Measurements from ENCODE around the gene HAPSTR1.
"Not testable (repeated sequence)": the region's sequence is repeated elsewhere in the genome, so short reads cannot be mapped to it uniquely, and the experiment has no call there.

The HAPSTR1 gene

GRCh38 chr16:9077091-9077809 lies 14.2 kb upstream of the HAPSTR1 start:
- no peak for DNase-seq (ENCODE audit: extremely low spot score)

GRCh38 chr16:9078467-9079429 lies 12.7 kb upstream of the HAPSTR1 start:
- CTCF ChIA-PET: interaction anchor here (1.6 to 3.8 kb wide), 2 partner anchors 8 to 142 kb away, joined by 4 to 12 read pairs; no protein-coding TSS in a partner anchor
- DNase-seq (ENCODE audit: extremely low spot score): peak; percentile 53
- POLR2A ChIA-PET: interaction anchor here (1.9 kb wide), 1 partner anchor 12 kb away, joined by 9 read pairs; the partner anchor contains the start of gene HAPSTR1

More at GRCh38 chr16:9077091-9077809, 14.2 kb upstream of the HAPSTR1 start:
- CTCF ChIA-PET: interaction anchor here (0.7 to 3.8 kb wide), 4 partner anchors 9 to 141 kb away, joined by 3 to 12 read pairs (median 4); partner anchors contain the start of gene HAPSTR1
- POLR2A ChIA-PET: no interaction called here
- TF ChIP-seq, protein P1, sequence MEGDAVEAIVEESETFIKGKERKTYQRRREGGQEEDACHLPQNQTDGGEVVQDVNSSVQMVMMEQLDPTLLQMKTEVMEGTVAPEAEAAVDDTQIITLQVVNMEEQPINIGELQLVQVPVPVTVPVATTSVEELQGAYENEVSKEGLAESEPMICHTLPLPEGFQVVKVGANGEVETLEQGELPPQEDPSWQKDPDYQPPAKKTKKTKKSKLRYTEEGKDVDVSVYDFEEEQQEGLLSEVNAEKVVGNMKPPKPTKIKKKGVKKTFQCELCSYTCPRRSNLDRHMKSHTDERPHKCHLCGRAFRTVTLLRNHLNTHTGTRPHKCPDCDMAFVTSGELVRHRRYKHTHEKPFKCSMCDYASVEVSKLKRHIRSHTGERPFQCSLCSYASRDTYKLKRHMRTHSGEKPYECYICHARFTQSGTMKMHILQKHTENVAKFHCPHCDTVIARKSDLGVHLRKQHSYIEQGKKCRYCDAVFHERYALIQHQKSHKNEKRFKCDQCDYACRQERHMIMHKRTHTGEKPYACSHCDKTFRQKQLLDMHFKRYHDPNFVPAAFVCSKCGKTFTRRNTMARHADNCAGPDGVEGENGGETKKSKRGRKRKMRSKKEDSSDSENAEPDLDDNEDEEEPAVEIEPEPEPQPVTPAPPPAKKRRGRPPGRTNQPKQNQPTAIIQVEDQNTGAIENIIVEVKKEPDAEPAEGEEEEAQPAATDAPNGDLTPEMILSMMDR (IDR thresholded peaks at IDR 0.05; ENCODE audit: control extremely low read depth, extremely low read depth, low read depth, missing control alignments): no peak

GRCh38 chr16:9079430-9079812 lies 12.0 kb upstream of the HAPSTR1 start:
- ChIA-PET CTCF (interaction anchor here (3.8 kb wide), 1 partner anchor 143 kb away, joined by 12 read pairs; no protein-coding TSS in a partner anchor), POLR2A (interaction anchor here (1.9 kb wide), 1 partner anchor 12 kb away, joined by 9 read pairs; the partner anchor contains the start of gene HAPSTR1)
- no peak for DNase-seq (ENCODE audit: extremely low spot score)
- TF ChIP-seq, protein P1 (IDR thresholded peaks at IDR 0.05; ENCODE audit: control extremely low read depth, extremely low read depth, low read depth, missing control alignments): no peak

- no peak for DNase-seq (ENCODE audit: extremely low spot score)
- ChIA-PET POLR2A (no interaction called here), CTCF (no interaction called here)
- TF ChIP-seq, protein P1 (IDR thresholded peaks at IDR 0.05; ENCODE audit: control extremely low read depth, extremely low read depth, low read depth, missing control alignments): no peak
Measured at GRCh38 chr16:9081158-9081557, 10.3 kb upstream of the HAPSTR1 start.

DNA sequence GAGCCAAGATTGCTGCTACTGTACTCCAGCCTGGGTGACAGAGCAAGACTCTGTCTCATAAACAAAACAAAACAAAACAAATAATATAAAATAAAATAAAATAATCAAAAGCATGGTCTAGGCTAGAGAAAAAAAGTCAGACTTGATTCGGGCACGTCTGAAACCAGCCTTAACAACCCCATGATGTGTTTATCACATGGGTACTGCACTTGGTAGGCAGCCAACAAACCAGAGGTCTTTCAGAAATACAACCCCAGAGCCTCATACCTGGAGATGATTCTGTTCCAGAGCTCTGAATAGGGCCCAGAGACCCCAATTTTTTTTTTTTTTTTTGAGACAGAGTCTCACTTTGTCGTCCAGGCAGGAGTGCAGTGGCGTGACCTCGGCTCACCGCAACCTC lies 9.6 kb upstream of the HAPSTR1 start:
- ChIA-PET CTCF (no interaction called here), POLR2A (no interaction called here)
- TF ChIP-seq, protein P1 (IDR thresholded peaks at IDR 0.05; ENCODE audit: control extremely low read depth, extremely low read depth, low read depth, missing control alignments): no peak
- no peak for DNase-seq (ENCODE audit: extremely low spot score)

DNA sequence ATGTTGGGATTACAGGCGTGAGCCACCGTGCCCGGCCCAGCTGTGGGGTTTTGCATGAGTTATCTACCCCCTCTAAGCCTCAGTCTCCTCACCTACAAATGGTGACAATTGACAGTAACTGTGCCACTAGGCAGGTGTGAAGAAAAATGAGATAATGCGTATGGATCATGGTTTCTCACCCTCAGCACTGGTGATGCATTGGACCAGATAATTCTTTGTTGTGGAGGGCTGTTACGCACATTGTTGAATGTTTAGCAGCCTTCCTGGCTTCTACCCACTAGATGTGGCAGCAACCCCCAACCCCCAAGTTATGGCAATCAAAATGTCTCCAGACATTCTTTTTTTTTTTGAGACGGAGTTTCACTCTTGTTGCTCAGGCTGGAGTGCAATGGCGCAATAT lies 9.0 kb upstream of the HAPSTR1 start:
- CTCF ChIA-PET: no interaction called here
- no peak for DNase-seq (ENCODE audit: extremely low spot score)
- POLR2A ChIA-PET: no interaction called here
- TF ChIP-seq, protein P1 (IDR thresholded peaks at IDR 0.05; ENCODE audit: control extremely low read depth, extremely low read depth, low read depth, missing control alignments): no peak

DNA sequence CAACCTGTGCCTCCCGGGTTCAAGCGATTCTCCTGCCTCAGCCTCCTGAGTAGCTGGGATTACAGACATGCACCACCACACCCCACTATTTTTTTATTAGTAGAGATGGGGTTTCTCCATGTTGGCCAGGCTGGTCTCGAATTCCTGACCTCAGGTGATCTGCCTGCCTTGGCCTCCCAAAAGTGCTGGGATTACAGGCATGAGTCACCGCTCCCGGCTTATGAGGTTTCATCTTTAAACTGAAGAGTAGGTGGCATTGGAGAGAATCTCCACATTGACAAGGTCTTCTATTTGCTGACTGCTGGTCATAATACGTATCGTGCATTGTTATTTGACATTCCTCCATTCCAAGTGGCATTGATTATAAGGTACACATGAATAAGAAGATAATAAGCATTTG lies 3.7 kb upstream of the HAPSTR1 start:
- POLR2A ChIA-PET; DNase-seq (ENCODE audit: extremely low spot score): not testable (repeated sequence)
- CTCF ChIA-PET: interaction anchor here (0.7 to 1.5 kb wide), 4 partner anchors 11 to 79 kb away, joined by 3 to 4 read pairs (median 4); no protein-coding TSS in a partner anchor
